ENCODE results near the gene MAVS.

- TF ChIP-seq CTCF (IDR thresholded peaks at IDR 0.05; ENCODE audit: low read depth, low read length, poor library complexity, severe bottlenecking) (no peak), EZH2phosphoT487 (IDR thresholded peaks at IDR 0.05; ENCODE audit: borderline replicate concordance, low read length) (no peak)
Observed at GRCh38 chr20:3887876-3888620, 41.4 kb downstream of the MAVS start.
